GM12878 (cell line): ENCODE results near the gene OR13H1. TPM values are rescaled to one million over a fixed set of nuclear protein-coding genes. Genes with fewer than 3 reads are reported as not detected.

Experiments used
- ATAC-seq: fragments of 200-7000 bp; cut with Tn5 transposase; 3 replicates; pipeline ENCODE4 v1.9.1; 2020; ENCODE audit warnings: mild to moderate bottlenecking, moderate library complexity
- BruUV-seq: library from RNA; stranded (reverse); fragments of 400-500 nt; replicated peaks from 2 replicates; lab custom pipeline; 2021; lab: Mats Ljungman, UMichigan
- CTCF ChIA-PET: fragments of 300-600 bp; sonication (Branson Sonifier 250); formaldehyde crosslinking; extraction: SDS; loops from one replicate; lab custom pipeline; 2021; ENCODE audit warnings: inconsistent platforms; lab: Yijun Ruan, JAX
- POLR2A ChIA-PET: fragments of 350-600 bp; formaldehyde crosslinking; extraction: SDS; loops from one replicate; lab custom pipeline; 2021; ENCODE audit warnings: inconsistent platforms; lab: Charles Lee
- RAD21 ChIA-PET: fragments of 300-600 bp; sonication (Branson Sonifier 250); formaldehyde crosslinking; loops from one replicate; lab custom pipeline; 2023; ENCODE audit warnings: antibody characterized with exemption; ENCODE audit not compliant: unreplicated experiment; lab: Charles Lee
- SMC1A ChIA-PET: fragments of 300-600 bp; sonication (Branson Sonifier 250); formaldehyde crosslinking; loops from one replicate; lab custom pipeline; 2023; ENCODE audit not compliant: unreplicated experiment, uncharacterized antibody; lab: Charles Lee
- DNase-seq: peaks from one replicate; pipeline ENCODE4 v3.0.0-alpha.2; 2011; ENCODE audit warnings: low read depth, low spot score
- FAIRE-seq: peaks from 3 replicates; lab custom pipeline; 2011; peaks lifted over from hg19 to GRCh38; lab: Jason Lieb, UNC
- H2AFZ ChIP-seq: 2 replicates; pipeline ENCODE4 v1.6.0; 2011; ENCODE audit warnings: low read depth, low read length, control low read depth; ENCODE audit not compliant: control insufficient read depth
- H3K27ac ChIP-seq: 2 replicates; pipeline ENCODE4 v1.5.1; 2011; ENCODE audit warnings: control low read depth; ENCODE audit not compliant: control insufficient read depth, insufficient read depth
- H3K27me3 ChIP-seq, 2 experiments: replicated peaks in 1 of 2; 2 replicates each; pipeline versions ENCODE4 v1.6.0 to v1.6.1; 2011; ENCODE audit warnings: low read length in 1 of 2; ENCODE audit not compliant: control insufficient read depth in 2 of 2, insufficient read depth in 2 of 2
- H3K36me3 ChIP-seq, 2 experiments: 2 replicates each; pipeline ENCODE4 v1.5.1; 2011; ENCODE audit warnings: low read length in 1 of 2; ENCODE audit not compliant: control insufficient read depth in 2 of 2, insufficient read depth in 2 of 2
- H3K4me1 ChIP-seq: 2 replicates; pipeline ENCODE4 v1.6.1; 2011; ENCODE audit warnings: mild to moderate bottlenecking, low read length, moderate library complexity, mixed read lengths; ENCODE audit not compliant: control insufficient read depth, insufficient read depth
- H3K4me2 ChIP-seq: 2 replicates; pipeline ENCODE4 v1.6.0; 2011; ENCODE audit warnings: control low read depth; ENCODE audit not compliant: control insufficient read depth, insufficient read depth
- H3K4me3 ChIP-seq: fragments of 200-600 bp; sonication (generic); 2 replicates; pipeline ENCODE4 v1.5.1; 2016
- H3K79me2 ChIP-seq: 2 replicates; pipeline ENCODE4 v1.6.0; 2011; ENCODE audit warnings: low read length; ENCODE audit not compliant: control insufficient read depth, insufficient read depth
- H3K9ac ChIP-seq: 2 replicates; pipeline ENCODE4 v1.8.0; 2011; ENCODE audit warnings: low read length, control low read depth, mixed read lengths; ENCODE audit not compliant: control insufficient read depth, insufficient read depth
- H3K9me3 ChIP-seq: replicated peaks from 3 replicates; pipeline ENCODE4 v1.5.1; 2011; ENCODE audit warnings: mild to moderate bottlenecking, low read length; ENCODE audit not compliant: control insufficient read depth, insufficient read depth
- H4K20me1 ChIP-seq: 2 replicates; pipeline ENCODE4 v1.6.0; 2011; ENCODE audit not compliant: control insufficient read depth, insufficient read depth
- CHD4 ChIP-seq: fragments of 200-600 bp; sonication (generic); IDR thresholded peaks from 2 replicates; pipeline ENCODE4 v1.6.1; 2016; ENCODE audit warnings: mild to moderate bottlenecking
- E2F4 ChIP-seq: IDR thresholded peaks from 2 replicates; pipeline ENCODE4 v1.6.1; 2012; ENCODE audit warnings: low read depth, low read length, improper control_type of control experiment
- HDAC6 ChIP-seq: fragments of 200-600 bp; sonication (generic); IDR thresholded peaks from one replicate; pipeline ENCODE4 v1.8.0; 2017; ENCODE audit warnings: antibody characterized with exemption; ENCODE audit not compliant: unreplicated experiment
- HSF1 ChIP-seq: fragments of 150-350 bp; IDR thresholded peaks from 2 replicates; pipeline ENCODE4 v1.6.1; 2014; ENCODE audit warnings: mild to moderate bottlenecking, low read depth, low read length
- IRF3 ChIP-seq: fragments of 450-650 bp; IDR thresholded peaks from 2 replicates; pipeline ENCODE4 v1.6.1; 2014; ENCODE audit warnings: mild to moderate bottlenecking
- IRF5 ChIP-seq: fragments of 450-650 bp; IDR thresholded peaks from 2 replicates; pipeline ENCODE4 v1.6.1; 2017; ENCODE audit warnings: borderline replicate concordance
- PAX5 ChIP-seq: IDR thresholded peaks from 2 replicates; pipeline ENCODE4 v1.6.1; 2011; ENCODE audit warnings: low read depth, low read length, borderline replicate concordance
- POLR2AphosphoS2 ChIP-seq: IDR thresholded peaks from 2 replicates; pipeline ENCODE4 v1.6.1; 2011; ENCODE audit warnings: low read depth, mild to moderate bottlenecking, low read length, improper control_type of control experiment, moderate library complexity
- SIN3A ChIP-seq: IDR thresholded peaks from 2 replicates; pipeline ENCODE4 v1.6.1; 2012; ENCODE audit warnings: low read depth, low read length, improper control_type of control experiment
- SMARCA5 ChIP-seq: fragments of 450-650 bp; IDR thresholded peaks from 2 replicates; pipeline ENCODE4 v1.6.1; 2017; ENCODE audit warnings: mild to moderate bottlenecking
- SP1 ChIP-seq: IDR thresholded peaks from one replicate; pipeline ENCODE4 v1.6.1; 2011; ENCODE audit warnings: low read depth, low read length
- SUZ12 ChIP-seq: fragments of 200-600 bp; sonication (generic); IDR thresholded peaks from one replicate; pipeline ENCODE4 v1.6.1; 2018; ENCODE audit warnings: antibody characterized with exemption, mild to moderate bottlenecking; ENCODE audit not compliant: unreplicated experiment
- YY1 ChIP-seq: IDR thresholded peaks from 2 replicates; pipeline ENCODE4 v1.6.1; 2011; ENCODE audit warnings: low read depth, mild to moderate bottlenecking, low read length
- ZNF622 ChIP-seq: fragments of 450-650 bp; IDR thresholded peaks from 2 replicates; pipeline ENCODE4 v1.6.1; 2017; ENCODE audit warnings: mild to moderate bottlenecking, inconsistent platforms
- WGBS: methylation state at CpG from one replicate; pipeline ENCODE4 v1.1.6; 2016; ENCODE audit warnings: low lambda C conversion rate; ENCODE audit not compliant: insufficient replicate concordance, insufficient coverage; ENCODE audit errors: missing lambda C conversion rate; 5-methylcytosine and 5-hydroxymethylcytosine counted together
- in situ Hi-C: fragments of 300-500 bp; cut with MboI; formaldehyde crosslinking; loops from 9 replicates; pipeline ENCODE4 v1.14.3; 2018; ENCODE audit warnings: mixed read lengths
- intact Hi-C: fragments of 100-400 bp; cut with micrococcal nuclease; formaldehyde crosslinking; loops from one replicate; pipeline ENCODE4 v1.14.2; 2022; ENCODE audit not compliant: unreplicated experiment
- polyA plus RNA-seq, 11 experiments: library from polyadenylated mRNA; depleted of rRNA in 4 of 11; unstranded in 6 of 11; stranded (reverse) in 5 of 11; fragments of >200 nt; fragmentation: Nextera tagmentation in 4 of 11; fragmentation: Illumina TruSeq in 1 of 11; extraction: Ambion mirVana in 4 of 11; extraction: Trizol in 1 of 11; gene quantifications; 1 replicate in 1 of 11; 2 replicates in 10 of 11; pipeline versions ENCODE4 v1.2.1 to v1.2.3, GENCODE V29; 2011 to 2016; ENCODE audit warnings: inconsistent platforms in 2 of 11, missing spikeins in 2 of 11, low read depth in 1 of 11
- total RNA-seq, 4 experiments: library from RNA; depleted of rRNA in 3 of 4; stranded (reverse); fragments of >200 nt in 3 of 4; fragmentation: Illumina TruSeq in 1 of 4; extraction: Trizol in 1 of 4; gene quantifications; 2 replicates each; pipeline versions ENCODE4 v1.2.1 to v1.2.3, GENCODE V29; 2013 to 2021

The OR13H1 gene
- total and polyA plus RNA-seq, 10 of the 15 experiments (the other 5 are each of a cell fraction or from before 2014, with no cell fraction given) = not detected

- no TSS peak for BruUV-seq
- RAD21 ChIA-PET = no interaction called here
- Histone ChIP-seq H3K9me3 (no peaks in the 10 kb centered on the region), H3K4me3 (no peak overlapping the region), H3K9ac (no peak overlapping the region), H3K36me3 (no peaks in the 10 kb centered on the region), H3K27me3 (no peaks in the 10 kb centered on the region), H4K20me1 (no peaks in the 10 kb centered on the region), H3K27ac (no peak overlapping the region), H3K79me2 (no peaks in the 10 kb centered on the region), H2AFZ (no peak overlapping the region), H3K4me2 (no peak overlapping the region), H3K4me1 (no peaks in the 10 kb centered on the region)
- FAIRE-seq = no peak
- in situ Hi-C loops (no loop called here), intact Hi-C loops (no loop called here)
- SMC1A ChIA-PET = no interaction called here
- no peak for ATAC-seq
- 21% methylated on average over 4 of the region's 4 CpGs for WGBS
- TF ChIP-seq ZNF622 (no peak), CHD4 (no peak), PAX5 (no peak), HDAC6 (no peak)
- POLR2A ChIA-PET = no interaction called here
- no peak for DNase-seq
- CTCF ChIA-PET = no interaction called here
Observed at GRCh38 chrX:131558562-131558961, 14.7 kb downstream of the OR13H1 start.

- no peak for FAIRE-seq
- RAD21 ChIA-PET = no interaction called here
- POLR2A ChIA-PET = no interaction called here
- Histone ChIP-seq H3K36me3 (no peaks in the 10 kb centered on the region), H3K9ac (no peak overlapping the region), H3K4me3 (no peak overlapping the region), H3K9me3 (no peaks in the 10 kb centered on the region), H2AFZ (no peak overlapping the region), H3K79me2 (no peaks in the 10 kb centered on the region), H3K4me2 (no peak overlapping the region), H3K4me1 (no peaks in the 10 kb centered on the region), H3K27ac (no peak overlapping the region), H4K20me1 (no peaks in the 10 kb centered on the region), H3K27me3 (no peaks in the 10 kb centered on the region)
- no TSS peak for BruUV-seq
- CTCF ChIA-PET = no interaction called here
- SMC1A ChIA-PET = no interaction called here
- WGBS = 5% methylated on average over 2 of the region's 2 CpGs
- ATAC-seq = no peak
- intact Hi-C loops (no loop called here), in situ Hi-C loops (no loop called here)
- DNase-seq = no peak
- TF ChIP-seq SP1 (no peak), POLR2AphosphoS2 (no peak), IRF5 (no peak), SMARCA5 (no peak), HSF1 (no peak), SIN3A (no peak), YY1 (no peak), E2F4 (no peak), IRF3 (no peak), SUZ12 (no peak)
Observed at GRCh38 chrX:131564553-131565229, 20.8 kb downstream of the OR13H1 start.
